ENCODE measurements around the gene ACTR3C.
"Not testable (repeated sequence)": the region's sequence is repeated elsewhere in the genome, so short reads cannot be mapped to it uniquely, and the experiment has no call there.

ACTR3C gene

DNA sequence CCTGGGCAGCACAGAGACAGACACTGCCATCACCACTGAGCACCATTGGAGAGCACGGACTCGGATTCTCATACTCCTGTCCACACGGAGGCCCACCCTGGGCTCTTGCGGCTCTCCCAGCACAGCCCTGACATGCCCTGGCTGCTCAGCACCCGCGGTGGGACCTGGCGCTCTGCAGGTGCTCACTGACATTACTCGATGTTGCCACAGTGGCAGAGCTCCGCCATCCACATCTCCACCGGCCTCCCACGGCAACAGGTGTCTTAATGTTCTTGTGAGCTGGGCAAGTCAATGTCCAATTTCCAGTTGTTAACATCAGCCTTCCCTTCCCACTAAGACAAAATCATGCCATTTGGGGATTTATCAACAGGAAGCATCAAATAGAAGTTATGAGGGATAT, 45.0 kb downstream of the ACTR3C start:
- not testable (repeated sequence) for DNase-seq

DNA sequence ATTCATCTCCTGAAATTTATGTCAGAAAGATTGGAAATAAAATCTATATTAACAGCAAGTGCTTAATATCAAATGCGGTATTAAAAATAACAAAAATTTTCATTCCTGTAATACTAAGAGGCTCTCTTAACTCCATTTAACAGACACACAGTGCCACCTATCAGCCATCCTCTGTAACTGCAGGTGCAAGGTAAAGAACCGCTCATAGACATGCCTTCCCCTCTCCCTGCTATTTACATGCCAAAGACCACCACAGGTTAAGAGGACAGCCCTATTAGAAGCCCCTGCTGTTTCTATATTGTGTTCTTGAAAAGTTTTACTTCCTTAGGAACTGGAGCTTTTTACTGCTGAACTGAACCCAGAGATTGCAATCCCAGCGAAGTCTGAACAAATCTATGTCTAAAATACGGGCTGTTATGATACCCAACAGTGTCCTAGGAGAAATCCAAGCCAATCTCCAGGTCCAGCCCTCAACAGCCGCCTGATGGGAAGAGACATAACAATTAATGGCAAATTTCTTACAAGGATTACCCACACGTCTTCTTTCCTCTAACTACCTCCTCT, 47.1 kb downstream of the ACTR3C start:
- not testable (repeated sequence) for DNase-seq

GRCh38 chr7:150271898-150272297, 51.4 kb downstream of the ACTR3C start:
- DNase-seq = not testable (repeated sequence)

- DNase-seq = not testable (repeated sequence)
These were observed 53.1 kb downstream of the ACTR3C start for GRCh38 chr7:150270101-150270824.

GRCh38 chr7:150268798-150269197, 54.5 kb downstream of the ACTR3C start:
- not testable (repeated sequence) for DNase-seq

GRCh38 chr7:150268287-150268686, 55.1 kb downstream of the ACTR3C start:
- DNase-seq = not testable (repeated sequence)

- DNase-seq = not testable (repeated sequence)
These were observed 56.2 kb downstream of the ACTR3C start for GRCh38 chr7:150266953-150267665.

DNA sequence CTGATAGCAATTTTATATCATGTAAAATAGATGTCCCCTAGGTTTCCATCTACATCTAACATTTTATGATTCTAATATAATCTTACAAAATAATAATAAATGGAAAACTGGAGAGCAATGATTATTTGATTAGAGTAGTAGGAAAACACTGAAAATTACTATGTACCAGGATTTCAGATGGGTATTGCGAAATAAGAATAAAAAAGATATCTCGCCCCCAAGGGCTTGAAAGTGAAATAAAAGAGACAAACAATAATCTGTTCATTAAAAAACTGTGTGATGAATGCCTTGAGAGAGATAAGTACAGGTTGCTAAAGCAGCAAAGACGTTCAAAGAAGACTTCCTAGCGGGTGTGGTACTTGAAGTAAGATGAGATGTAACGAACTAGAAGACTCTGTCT, 60.7 kb downstream of the ACTR3C start:
- DNase-seq = not testable (repeated sequence)

- not testable (repeated sequence) for DNase-seq
These were observed 75.6 kb downstream of the ACTR3C start for GRCh38 chr7:150247745-150248144.

DNA sequence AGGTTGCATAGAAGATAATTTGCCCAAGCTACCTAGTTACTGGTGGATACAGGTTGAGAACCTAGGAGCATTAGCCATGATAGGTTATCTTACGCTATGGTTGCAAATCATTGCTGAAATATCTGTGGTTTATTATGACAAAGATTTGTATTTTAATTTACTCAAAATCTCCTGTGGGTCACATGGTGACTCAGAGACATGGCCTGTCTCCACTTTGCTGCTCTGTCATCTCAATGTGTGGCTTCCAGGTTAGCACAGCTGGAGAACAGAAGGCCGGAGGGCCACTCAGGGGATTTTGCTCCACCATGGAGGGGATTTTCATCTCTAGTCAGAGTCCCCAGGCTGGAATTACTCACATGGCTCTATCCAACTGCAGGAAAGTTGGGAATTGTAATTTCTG, 78.1 kb downstream of the ACTR3C start:
- not testable (repeated sequence) for DNase-seq

- DNase-seq = not testable (repeated sequence)
These were observed 80.4 kb downstream of the ACTR3C start for GRCh38 chr7:150242935-150243334.

- not testable (repeated sequence) for DNase-seq
These were observed 97.9 kb downstream of the ACTR3C start for GRCh38 chr7:150225444-150225843.

- not testable (repeated sequence) for DNase-seq
These were observed 101.0 kb downstream of the ACTR3C start for GRCh38 chr7:150222083-150222972.

DNA sequence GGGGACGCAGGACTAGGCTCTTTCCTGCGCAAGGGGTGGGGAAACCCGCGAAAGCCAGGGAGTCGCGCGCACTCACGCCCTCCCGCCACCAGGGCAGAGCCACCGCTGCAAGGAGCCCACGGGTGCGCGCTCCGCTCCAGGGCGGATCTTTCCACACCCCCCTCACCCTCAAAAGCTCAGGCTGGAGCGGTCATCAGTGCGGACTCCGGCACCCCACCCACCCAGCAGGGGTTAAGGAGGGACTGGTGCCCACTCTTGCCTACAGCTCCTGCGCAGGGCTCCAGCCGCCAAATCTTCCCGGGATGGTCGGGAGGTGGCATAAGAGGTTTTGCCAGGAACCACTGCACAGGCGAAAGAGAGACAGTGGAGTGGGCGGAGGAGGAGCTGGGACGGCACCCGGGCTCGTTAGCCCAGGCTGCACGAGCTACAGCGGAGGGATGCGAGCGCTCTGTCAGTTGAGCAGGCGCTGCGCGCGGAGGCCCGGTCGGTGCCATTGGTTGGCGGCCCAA, 102.6 kb downstream of the ACTR3C start:
- DNase-seq = not testable (repeated sequence)

GRCh38 chr7:150219941-150220658, 103.2 kb downstream of the ACTR3C start:
- DNase-seq = not testable (repeated sequence)

GRCh38 chr7:150206848-150207247, 116.5 kb downstream of the ACTR3C start:
- DNase-seq = not testable (repeated sequence)

GRCh38 chr7:150205866-150206265, 117.5 kb downstream of the ACTR3C start:
- not testable (repeated sequence) for DNase-seq

DNA sequence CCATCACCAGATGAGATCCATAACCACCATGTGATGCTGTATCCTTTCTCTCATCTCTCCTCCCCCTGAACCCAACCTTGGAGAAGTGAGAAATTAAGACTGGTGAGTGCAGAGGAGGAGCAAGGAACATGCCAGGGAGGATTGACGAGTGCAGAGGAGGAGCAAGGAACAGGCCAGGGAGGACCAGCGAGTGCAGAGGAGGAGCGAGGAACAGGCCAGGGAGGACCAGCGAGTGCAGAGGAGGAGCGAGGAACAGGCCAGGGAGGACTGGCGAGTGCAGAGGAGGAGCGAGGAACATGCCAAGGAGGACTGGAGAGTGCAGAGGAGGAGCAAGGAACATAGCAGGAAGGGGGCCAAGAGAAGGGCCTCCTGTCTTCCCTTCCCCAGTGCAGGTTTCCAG, 118.8 kb downstream of the ACTR3C start:
- not testable (repeated sequence) for DNase-seq

- not testable (repeated sequence) for DNase-seq
These were observed 120.5 kb downstream of the ACTR3C start for GRCh38 chr7:150202894-150203293.
